ENCODE data around the gene RPL13A. TPM values are rescaled to one million over a fixed set of nuclear protein-coding genes. Genes with fewer than 3 reads are reported as not detected.

Gene RPL13A
- total RNA-seq, 1 experiment from 2014 or later, result 1,196 TPM

DNA sequence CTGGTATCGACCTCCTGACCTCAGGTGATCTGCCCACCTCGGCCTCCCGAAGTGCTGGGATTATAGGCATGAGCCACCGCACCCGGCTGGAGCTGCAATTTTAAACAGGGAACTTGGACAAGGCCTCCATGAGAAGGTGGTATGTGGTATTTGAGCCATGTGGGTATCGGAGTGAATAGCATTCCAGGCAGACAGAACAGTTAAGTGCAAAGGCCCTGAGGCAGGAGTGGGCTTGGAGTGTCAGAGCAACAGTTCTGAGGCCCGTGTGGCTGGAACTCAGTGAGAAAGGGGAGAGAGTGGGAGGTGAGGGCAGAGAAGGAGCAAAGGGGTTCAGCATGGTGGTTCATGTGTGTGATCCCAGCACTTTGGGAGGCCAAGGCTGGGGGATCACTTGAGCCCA, 43.3 kb downstream of the RPL13A start:
- H3K27ac ChIP-seq (ENCODE audit: low read length), result no peak overlapping the region
- no peaks in the 10 kb centered on the region for H3K9me3 ChIP-seq (ENCODE audit: control insufficient read depth, insufficient read depth, low read depth, low read length)
- no peak overlapping the region for H3K4me3 ChIP-seq (ENCODE audit: low read depth in 2 of 2, low read length in 2 of 2)
- TF ChIP-seq, protein P1, sequence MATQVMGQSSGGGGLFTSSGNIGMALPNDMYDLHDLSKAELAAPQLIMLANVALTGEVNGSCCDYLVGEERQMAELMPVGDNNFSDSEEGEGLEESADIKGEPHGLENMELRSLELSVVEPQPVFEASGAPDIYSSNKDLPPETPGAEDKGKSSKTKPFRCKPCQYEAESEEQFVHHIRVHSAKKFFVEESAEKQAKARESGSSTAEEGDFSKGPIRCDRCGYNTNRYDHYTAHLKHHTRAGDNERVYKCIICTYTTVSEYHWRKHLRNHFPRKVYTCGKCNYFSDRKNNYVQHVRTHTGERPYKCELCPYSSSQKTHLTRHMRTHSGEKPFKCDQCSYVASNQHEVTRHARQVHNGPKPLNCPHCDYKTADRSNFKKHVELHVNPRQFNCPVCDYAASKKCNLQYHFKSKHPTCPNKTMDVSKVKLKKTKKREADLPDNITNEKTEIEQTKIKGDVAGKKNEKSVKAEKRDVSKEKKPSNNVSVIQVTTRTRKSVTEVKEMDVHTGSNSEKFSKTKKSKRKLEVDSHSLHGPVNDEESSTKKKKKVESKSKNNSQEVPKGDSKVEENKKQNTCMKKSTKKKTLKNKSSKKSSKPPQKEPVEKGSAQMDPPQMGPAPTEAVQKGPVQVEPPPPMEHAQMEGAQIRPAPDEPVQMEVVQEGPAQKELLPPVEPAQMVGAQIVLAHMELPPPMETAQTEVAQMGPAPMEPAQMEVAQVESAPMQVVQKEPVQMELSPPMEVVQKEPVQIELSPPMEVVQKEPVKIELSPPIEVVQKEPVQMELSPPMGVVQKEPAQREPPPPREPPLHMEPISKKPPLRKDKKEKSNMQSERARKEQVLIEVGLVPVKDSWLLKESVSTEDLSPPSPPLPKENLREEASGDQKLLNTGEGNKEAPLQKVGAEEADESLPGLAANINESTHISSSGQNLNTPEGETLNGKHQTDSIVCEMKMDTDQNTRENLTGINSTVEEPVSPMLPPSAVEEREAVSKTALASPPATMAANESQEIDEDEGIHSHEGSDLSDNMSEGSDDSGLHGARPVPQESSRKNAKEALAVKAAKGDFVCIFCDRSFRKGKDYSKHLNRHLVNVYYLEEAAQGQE (IDR thresholded peaks at IDR 0.05; ENCODE audit: insufficient read depth in 1 of 2, low read depth in 2 of 2, low read length in 1 of 2), result no peak
- no peak for TF ChIP-seq TCF7L2 (IDR thresholded peaks at IDR 0.05; ENCODE audit: low read depth, low read length)
- no peak for TF ChIP-seq POLR2AphosphoS5 (IDR thresholded peaks at IDR 0.05; ENCODE audit: low read depth, low read length)
- TF ChIP-seq, protein P2, sequence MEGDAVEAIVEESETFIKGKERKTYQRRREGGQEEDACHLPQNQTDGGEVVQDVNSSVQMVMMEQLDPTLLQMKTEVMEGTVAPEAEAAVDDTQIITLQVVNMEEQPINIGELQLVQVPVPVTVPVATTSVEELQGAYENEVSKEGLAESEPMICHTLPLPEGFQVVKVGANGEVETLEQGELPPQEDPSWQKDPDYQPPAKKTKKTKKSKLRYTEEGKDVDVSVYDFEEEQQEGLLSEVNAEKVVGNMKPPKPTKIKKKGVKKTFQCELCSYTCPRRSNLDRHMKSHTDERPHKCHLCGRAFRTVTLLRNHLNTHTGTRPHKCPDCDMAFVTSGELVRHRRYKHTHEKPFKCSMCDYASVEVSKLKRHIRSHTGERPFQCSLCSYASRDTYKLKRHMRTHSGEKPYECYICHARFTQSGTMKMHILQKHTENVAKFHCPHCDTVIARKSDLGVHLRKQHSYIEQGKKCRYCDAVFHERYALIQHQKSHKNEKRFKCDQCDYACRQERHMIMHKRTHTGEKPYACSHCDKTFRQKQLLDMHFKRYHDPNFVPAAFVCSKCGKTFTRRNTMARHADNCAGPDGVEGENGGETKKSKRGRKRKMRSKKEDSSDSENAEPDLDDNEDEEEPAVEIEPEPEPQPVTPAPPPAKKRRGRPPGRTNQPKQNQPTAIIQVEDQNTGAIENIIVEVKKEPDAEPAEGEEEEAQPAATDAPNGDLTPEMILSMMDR (IDR thresholded peaks at IDR 0.05), result no peak
- TF ChIP-seq SIN3A (IDR thresholded peaks at IDR 0.05; ENCODE audit: borderline replicate concordance, insufficient read depth, low read depth, low read length), result no peak
- ChIA-PET CTCF (interaction anchor here (0.7 kb wide), 1 partner anchor 18 kb away, joined by 6 read pairs; no protein-coding TSS in a partner anchor), POLR2A (no interaction called here)
- H3K27me3 ChIP-seq (ENCODE audit: control insufficient read depth, insufficient read depth, low read length), result no peaks in the 10 kb centered on the region
- in situ Hi-C loops (cut with HindIII; ENCODE audit: low pct_unique_long_range_greater_than_20kb, low sequenced_read_pairs), result no loop called here
- ATAC-seq, result no peak
- no peaks in the 10 kb centered on the region for H3K36me3 ChIP-seq (ENCODE audit: control insufficient read depth, insufficient read depth, low read length)
- no TSS peak for BruUV-seq (replicated peaks)
- H3K4me1 ChIP-seq (ENCODE audit: control insufficient read depth, insufficient read depth, low read length), result no peaks in the 10 kb centered on the region
- DNase-seq (ENCODE audit: low read depth, low spot score), result no peak
- intact Hi-C loops (cut with micrococcal nuclease; ENCODE audit: unreplicated experiment), result no loop called here

DNA sequence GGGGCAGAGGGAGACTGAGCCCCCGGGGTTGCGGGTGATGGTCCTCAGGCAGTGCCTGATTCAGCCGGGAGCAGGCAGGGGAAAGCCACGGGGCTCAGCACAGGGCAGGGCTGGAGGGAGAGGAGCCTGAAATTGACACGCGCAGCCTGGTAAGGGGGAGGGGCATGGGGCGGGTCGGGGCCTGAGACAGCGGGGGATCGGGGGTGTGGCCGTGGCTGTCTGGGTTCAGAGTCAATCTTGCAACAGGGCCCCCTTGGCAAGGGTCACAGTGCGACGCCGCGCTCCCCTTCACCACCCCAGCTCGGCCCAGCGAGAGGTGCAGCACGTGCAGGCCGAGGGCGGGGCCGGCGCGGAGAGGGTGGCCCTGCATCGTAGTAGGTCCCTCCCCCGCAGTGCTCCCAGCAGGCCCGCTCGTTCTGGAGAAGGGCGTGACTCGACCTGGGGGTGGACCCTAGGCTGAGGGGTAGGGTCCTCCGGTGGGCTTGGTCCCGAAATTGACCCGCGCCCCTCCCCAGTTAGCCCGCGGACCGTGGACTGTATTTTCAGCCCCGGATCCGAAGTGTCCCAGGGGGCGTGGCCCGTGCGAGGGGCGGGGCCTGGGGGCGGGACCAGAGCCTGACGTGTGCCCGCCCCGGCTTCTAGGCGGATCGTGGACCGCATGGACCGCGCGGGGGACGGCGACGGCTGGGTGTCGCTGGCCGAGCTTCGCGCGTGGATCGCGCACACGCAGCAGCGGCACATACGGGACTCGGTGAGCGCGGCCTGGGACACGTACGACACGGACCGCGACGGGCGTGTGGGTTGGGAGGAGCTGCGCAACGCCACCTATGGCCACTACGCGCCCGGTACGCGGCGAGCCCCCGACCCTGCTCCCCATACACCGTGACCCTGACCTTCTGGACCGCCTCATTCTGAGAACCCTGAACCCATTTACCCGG, 46.4 kb downstream of the RPL13A start:
- Histone ChIP-seq H3K36me3 (ENCODE audit: control insufficient read depth, insufficient read depth, low read length) (no peaks in the 10 kb centered on the region), H3K4me1 (ENCODE audit: control insufficient read depth, insufficient read depth, low read length) (no peaks in the 10 kb centered on the region), H3K9me3 (ENCODE audit: control insufficient read depth, insufficient read depth, low read depth, low read length) (no peaks in the 10 kb centered on the region), H3K27me3 (ENCODE audit: control insufficient read depth, insufficient read depth, low read length) (no peaks in the 10 kb centered on the region), H3K4me3 (ENCODE audit: low read depth in 2 of 2, low read length in 2 of 2) (peak overlapping the region; percentile 52 to 60), H3K27ac (ENCODE audit: low read length) (no peak overlapping the region)
- BruUV-seq (replicated peaks), result no TSS peak
- in situ Hi-C loops (cut with HindIII; ENCODE audit: low pct_unique_long_range_greater_than_20kb, low sequenced_read_pairs) (no loop called here), intact Hi-C loops (cut with micrococcal nuclease; ENCODE audit: unreplicated experiment) (no loop called here)
- DNase-seq (ENCODE audit: low read depth, low spot score) (no peak), ATAC-seq (peak; percentile 94)
- POLR2A ChIA-PET, result interaction anchor here (0.7 kb wide), 1 partner anchor 9 kb away, joined by 3 read pairs; no protein-coding TSS in a partner anchor
- TF ChIP-seq, protein P2 (IDR thresholded peaks at IDR 0.05), result no peak; the same call in 1 of the 2 replicates
- TF ChIP-seq SIN3A (IDR thresholded peaks at IDR 0.05; ENCODE audit: borderline replicate concordance, insufficient read depth, low read depth, low read length), result no peak
- TF ChIP-seq TCF7L2 (IDR thresholded peaks at IDR 0.05; ENCODE audit: low read depth, low read length), result no peak
- TF ChIP-seq POLR2AphosphoS5 (IDR thresholded peaks at IDR 0.05; ENCODE audit: low read depth, low read length), result no peak
- TF ChIP-seq, protein P1 (IDR thresholded peaks at IDR 0.05; ENCODE audit: insufficient read depth in 1 of 2, low read depth in 2 of 2, low read length in 1 of 2), result no peak
- CTCF ChIA-PET, result interaction anchor here (0.6 kb wide), 1 partner anchor 36 kb away, joined by 4 read pairs; no protein-coding TSS in a partner anchor
